SK-N-SH (cell line): ENCODE data around the gene PEPD. TPM values are rescaled to one million over a fixed set of nuclear protein-coding genes. Genes with fewer than 3 reads are reported as not detected.

ENCODE experiments used
- CTCF ChIA-PET: fragments of 300-600, 350-600 bp; formaldehyde crosslinking; extraction: SDS; loops from one replicate; lab custom pipeline; 2021; lab: Yijun Ruan, JAX
- POLR2A ChIA-PET: fragments of 350-600 bp; sonication (Branson Sonifier 250); formaldehyde crosslinking; extraction: SDS; loops from one replicate; lab custom pipeline; 2020; ENCODE audit warnings: antibody characterized with exemption, inconsistent platforms; lab: Yijun Ruan, JAX
- DNase-seq: peaks from one replicate; pipeline ENCODE4 v3.0.0; 2012
- H2AFZ ChIP-seq: fragments of 200-600 bp; sonication (generic); 2 replicates; pipeline ENCODE4 v1.8.1; 2016; ENCODE audit warnings: antibody characterized with exemption, mild to moderate bottlenecking, low read depth
- H3F3A ChIP-seq: fragments of 200-600 bp; sonication (generic); replicated peaks from 2 replicates; pipeline ENCODE3; 2016; ENCODE audit warnings: antibody characterized with exemption, mild to moderate bottlenecking; ENCODE audit not compliant: insufficient read depth
- H3K27ac ChIP-seq, 2 experiments: fragments of 200-500 bp in 1 of 2; fragments of 200-600 bp in 1 of 2; sonication (Bioruptor generic) in 1 of 2; sonication (generic), shearing (Covaris generic) in 1 of 2; 2 replicates each; pipeline versions ENCODE4 v1.5.1 to v1.6.1; 2014 to 2016; ENCODE audit warnings: low read depth in 2 of 2, inconsistent platforms in 1 of 2, low read length in 1 of 2, mild to moderate bottlenecking in 1 of 2, mixed read lengths in 1 of 2
- H3K27me3 ChIP-seq: fragments of 200-600 bp; sonication (generic), shearing (Covaris generic); 2 replicates; pipeline ENCODE4 v1.6.1; 2016; ENCODE audit warnings: mixed run types; ENCODE audit not compliant: insufficient read depth
- H3K36me3 ChIP-seq, 2 experiments: fragments of 200-500 bp in 1 of 2; fragments of 200-600 bp in 1 of 2; sonication (Bioruptor generic) in 1 of 2; sonication (generic) in 1 of 2; replicated peaks in 1 of 2; 2 replicates each; pipeline versions ENCODE3 to v1.5.1; 2014 to 2016; ENCODE audit warnings: low read length in 1 of 2, mild to moderate bottlenecking in 1 of 2; ENCODE audit not compliant: insufficient read depth in 2 of 2, control insufficient read depth in 1 of 2
- H3K4me1 ChIP-seq, 2 experiments: fragments of 200-500 bp in 1 of 2; fragments of 200-600 bp in 1 of 2; sonication (Bioruptor generic) in 1 of 2; sonication (generic), shearing (Covaris generic) in 1 of 2; 2 replicates each; pipeline versions ENCODE4 v1.5.1 to v1.6.1; 2014 to 2016; ENCODE audit warnings: low read depth in 1 of 2, low read length in 1 of 2, mixed run types in 1 of 2; ENCODE audit not compliant: insufficient read depth in 2 of 2, control insufficient read depth in 1 of 2
- H3K4me2 ChIP-seq: fragments of 200-600 bp; sonication (generic), shearing (Covaris generic); 2 replicates; pipeline ENCODE4 v1.6.1; 2017; ENCODE audit warnings: mixed run types
- H3K4me3 ChIP-seq, 2 experiments: fragments of 200-500 bp in 1 of 2; fragments of 200-600 bp in 1 of 2; sonication (Bioruptor generic) in 1 of 2; sonication (generic), shearing (Covaris generic) in 1 of 2; 2 replicates each; pipeline versions ENCODE4 v1.5.1 to v1.8.1; 2014 to 2016; ENCODE audit warnings: low read depth in 2 of 2, inconsistent platforms in 1 of 2, low read length in 1 of 2, mild to moderate bottlenecking in 1 of 2, mixed read lengths in 1 of 2, moderate library complexity in 1 of 2
- H3K79me2 ChIP-seq: fragments of 200-600 bp; sonication (generic); 2 replicates; pipeline ENCODE4 v1.8.1; 2017; ENCODE audit warnings: mild to moderate bottlenecking; ENCODE audit not compliant: insufficient read depth
- H3K9ac ChIP-seq: fragments of 200-600 bp; sonication (generic); 2 replicates; pipeline ENCODE4 v1.6.1; 2017; ENCODE audit warnings: mixed run types
- H3K9me2 ChIP-seq: fragments of 200-600 bp; sonication (generic); 2 replicates; pipeline ENCODE4 v1.6.1; 2017; ENCODE audit warnings: mixed run types
- H3K9me3 ChIP-seq: fragments of 200-600 bp; sonication (generic); 2 replicates; pipeline ENCODE4 v1.6.1; 2017; ENCODE audit warnings: mixed run types, mild to moderate bottlenecking, moderate library complexity
- H4K20me1 ChIP-seq: fragments of 200-600 bp; sonication (generic); 2 replicates; pipeline ENCODE4 v1.6.1; 2017; ENCODE audit warnings: mild to moderate bottlenecking, mixed run types; ENCODE audit not compliant: insufficient read depth
- CTCF ChIP-seq: fragments of 200-600 bp; sonication (generic); IDR thresholded peaks from 2 replicates; pipeline ENCODE4 v1.6.1; 2017; ENCODE audit warnings: antibody characterized with exemption, mild to moderate bottlenecking, moderate library complexity
- GABPA ChIP-seq: IDR thresholded peaks from 2 replicates; pipeline ENCODE4 v1.4.0; 2012; ENCODE audit warnings: low read depth, mild to moderate bottlenecking
- MAX ChIP-seq: IDR thresholded peaks from 2 replicates; pipeline ENCODE4 v1.4.0; 2012; ENCODE audit warnings: low read depth
- MXI1 ChIP-seq: IDR thresholded peaks from 2 replicates; pipeline ENCODE4 v1.6.1; 2012; ENCODE audit warnings: mild to moderate bottlenecking, low read depth, low read length, improper control_type of control experiment
- NFIC ChIP-seq: IDR thresholded peaks from 2 replicates; pipeline ENCODE4 v1.4.0; 2012; ENCODE audit warnings: borderline replicate concordance
- NRF1 ChIP-seq: IDR thresholded peaks from 2 replicates; pipeline ENCODE4 v1.6.1; 2012; ENCODE audit warnings: low read depth, mild to moderate bottlenecking, low read length
- RAD21 ChIP-seq: IDR thresholded peaks from 2 replicates; pipeline ENCODE4 v1.6.1; 2012; ENCODE audit warnings: mild to moderate bottlenecking, low read length
- RXRA ChIP-seq: IDR thresholded peaks from 2 replicates; pipeline ENCODE4 v1.4.0; 2012; ENCODE audit warnings: low read depth, mild to moderate bottlenecking, borderline replicate concordance
- USF1 ChIP-seq: IDR thresholded peaks from 2 replicates; pipeline ENCODE4 v1.4.0; 2012; ENCODE audit warnings: low read depth, borderline replicate concordance
- USF2 ChIP-seq: fragments of 150-350 bp; IDR thresholded peaks from 2 replicates; pipeline ENCODE4 v1.6.1; 2017; ENCODE audit warnings: antibody characterized with exemption, low read length, low read depth, borderline replicate concordance
- YY1 ChIP-seq: IDR thresholded peaks from 2 replicates; pipeline ENCODE4 v1.4.0; 2012; ENCODE audit warnings: low read depth, mild to moderate bottlenecking
- WGBS: methylation state at CpG from one replicate; pipeline ENCODE4 v1.1.6; 2017; ENCODE audit warnings: low lambda C conversion rate; 5-methylcytosine and 5-hydroxymethylcytosine counted together
- polyA plus RNA-seq, 3 experiments: library from polyadenylated mRNA; depleted of rRNA; stranded (reverse); fragments of >200 nt; gene quantifications; 2 replicates each; pipeline ENCODE4 v1.2.3, GENCODE V29; 2012

Gene PEPD
- polyA plus RNA-seq, 1 of the 3 experiments (the other 2 are of a cell fraction), result 88.9 TPM

GRCh38 chr19:33377586-33378475 is 143.8 kb downstream of the PEPD start:
- H3K4me1 ChIP-seq, result peaks cover 13 to 23% of the 10 kb centered on the region in 2 experiments; a peak in 3 of 4 replicates
- H3K27ac ChIP-seq, result no peak overlapping the region
- ChIA-PET POLR2A (interaction anchor here (0.9 kb wide), 1 partner anchor 27 kb away, joined by 3 read pairs; no protein-coding TSS in a partner anchor), CTCF (interaction anchor here (1.1 to 3.1 kb wide), 6 partner anchors 10 to 718 kb away, joined by 3 to 15 read pairs (median 6); no protein-coding TSS in a partner anchor)
- no peaks in the 10 kb centered on the region for H3K9me2 ChIP-seq
- H3K4me2 ChIP-seq, result no peak overlapping the region
- no peak for DNase-seq
- no peak for TF ChIP-seq MXI1
- no peak for TF ChIP-seq YY1
- TF ChIP-seq CTCF, result no peak
- no peak for TF ChIP-seq NFIC
- no peak for TF ChIP-seq USF1
- TF ChIP-seq USF2, result no peak
- TF ChIP-seq GABPA, result no peak
- TF ChIP-seq RAD21, result no peak
- TF ChIP-seq RXRA, result no peak
- TF ChIP-seq MAX, result no peak
- no peak for TF ChIP-seq NRF1
- H4K20me1 ChIP-seq, result peaks cover 86% of the 10 kb centered on the region
- H3K36me3 ChIP-seq, result peaks cover 18 to 19% of the 10 kb centered on the region in 2 experiments
- H2AFZ ChIP-seq, result no peak overlapping the region
- peaks cover 88% of the 10 kb centered on the region for H3K79me2 ChIP-seq
- no peak overlapping the region for H3K4me3 ChIP-seq
- WGBS, result 96% methylated on average over 12 of the region's 12 CpGs
- H3K27me3 ChIP-seq, result no peaks in the 10 kb centered on the region
- H3F3A ChIP-seq, result peaks cover 13% of the 10 kb centered on the region
- no peaks in the 10 kb centered on the region for H3K9me3 ChIP-seq
- no peak overlapping the region for H3K9ac ChIP-seq
